B cell (primary cell): Measurements from ENCODE around the gene ADORA2A.

Source experiments
- EZH2 ChIP-seq: IDR thresholded peaks from 2 replicates; pipeline ENCODE4 v1.6.1; 2012; ENCODE audit warnings: borderline replicate concordance, low read depth, mild to moderate bottlenecking, moderate library complexity, low read length; ENCODE audit not compliant: insufficient read depth, poor library complexity, severe bottlenecking
- TF ChIP-seq, protein P1 (sequence below): fragments of 200-600 bp; IDR thresholded peaks from one replicate; pipeline ENCODE4 v1.8.0; 2022; ENCODE audit warnings: antibody characterized with exemption, mild to moderate bottlenecking

DNA sequence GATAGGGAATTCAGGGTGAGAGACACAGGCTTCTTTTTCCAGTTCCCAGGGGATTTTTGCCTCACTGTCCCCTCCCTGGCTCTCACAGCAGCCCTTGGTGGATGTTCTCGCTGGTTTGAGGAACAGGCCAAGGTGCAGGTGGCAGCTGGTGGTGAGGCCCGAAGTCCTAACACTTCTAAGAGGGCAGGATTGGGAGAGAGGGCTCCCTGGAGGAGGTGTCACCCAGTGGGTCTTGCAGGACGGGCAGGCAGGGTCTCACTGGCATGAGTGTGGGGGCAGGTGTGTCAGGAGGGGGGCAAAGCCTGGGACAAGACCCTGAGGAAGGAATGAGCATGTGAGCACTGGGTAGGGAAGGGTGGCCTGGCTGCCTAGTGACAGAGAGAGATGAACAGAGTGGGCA is 9.2 kb downstream of the ADORA2A start:
- TF ChIP-seq, protein P1, sequence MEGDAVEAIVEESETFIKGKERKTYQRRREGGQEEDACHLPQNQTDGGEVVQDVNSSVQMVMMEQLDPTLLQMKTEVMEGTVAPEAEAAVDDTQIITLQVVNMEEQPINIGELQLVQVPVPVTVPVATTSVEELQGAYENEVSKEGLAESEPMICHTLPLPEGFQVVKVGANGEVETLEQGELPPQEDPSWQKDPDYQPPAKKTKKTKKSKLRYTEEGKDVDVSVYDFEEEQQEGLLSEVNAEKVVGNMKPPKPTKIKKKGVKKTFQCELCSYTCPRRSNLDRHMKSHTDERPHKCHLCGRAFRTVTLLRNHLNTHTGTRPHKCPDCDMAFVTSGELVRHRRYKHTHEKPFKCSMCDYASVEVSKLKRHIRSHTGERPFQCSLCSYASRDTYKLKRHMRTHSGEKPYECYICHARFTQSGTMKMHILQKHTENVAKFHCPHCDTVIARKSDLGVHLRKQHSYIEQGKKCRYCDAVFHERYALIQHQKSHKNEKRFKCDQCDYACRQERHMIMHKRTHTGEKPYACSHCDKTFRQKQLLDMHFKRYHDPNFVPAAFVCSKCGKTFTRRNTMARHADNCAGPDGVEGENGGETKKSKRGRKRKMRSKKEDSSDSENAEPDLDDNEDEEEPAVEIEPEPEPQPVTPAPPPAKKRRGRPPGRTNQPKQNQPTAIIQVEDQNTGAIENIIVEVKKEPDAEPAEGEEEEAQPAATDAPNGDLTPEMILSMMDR = no peak
- no peak for TF ChIP-seq EZH2
